Upper lobe of left lung (tissue), 6 donors: ENCODE measurements around the gene DHRS11. TPM values are rescaled to one million over a fixed set of nuclear protein-coding genes. Genes with fewer than 3 reads are reported as not detected.

Source experiments
- ATAC-seq, 2 donors: fragments of 200-7000 bp; cut with Tn5 transposase; one replicate each; pipeline ENCODE4 v1.9.1; 2022; ENCODE audit warnings: mild to moderate bottlenecking in 2 of 2, moderate library complexity in 2 of 2; ENCODE audit not compliant: low FRiP score in 2 of 2
- DNase-seq, 2 donors: peaks; one replicate each; pipeline ENCODE4 v3.0.0-alpha.2; 2019 to 2020
- H3K27ac ChIP-seq, 4 donors: fragments of 200-600 bp; sonication (generic); one replicate each; pipeline ENCODE4 v1.5.1; 2016 to 2019
- H3K27me3 ChIP-seq, 4 donors: fragments of 200-600 bp; sonication (generic); one replicate each; pipeline ENCODE4 v1.5.1; 2017 to 2019
- H3K36me3 ChIP-seq, 4 donors: fragments of 200-600 bp; sonication (generic); one replicate each; pipeline ENCODE4 v1.5.1; 2016 to 2019
- H3K4me1 ChIP-seq, 4 donors: fragments of 200-600 bp; sonication (generic); one replicate each; pipeline ENCODE4 v1.5.1; 2018 to 2019
- H3K4me3 ChIP-seq, 4 donors: fragments of 200-600 bp; sonication (generic); one replicate each; pipeline ENCODE4 v1.5.1; 2017 to 2019; ENCODE audit warnings: mild to moderate bottlenecking in 2 of 4, moderate library complexity in 1 of 4
- H3K9me3 ChIP-seq, 4 donors: fragments of 200-600 bp; sonication (generic); one replicate each; pipeline ENCODE4 v1.5.1; 2018 to 2019
- CTCF ChIP-seq, 6 experiments: fragments of 450-650 bp in 4 of 6; fragments of 200-600 bp in 2 of 6; sonication (generic) in 2 of 6; IDR thresholded peaks; one replicate each; pipeline ENCODE4 v1.5.1; 2016 to 2019; ENCODE audit warnings: antibody characterized with exemption in 6 of 6
- EP300 ChIP-seq, 4 donors: sonication (generic); formaldehyde crosslinking; IDR thresholded peaks; one replicate each; pipeline ENCODE4 v1.5.1; 2017; ENCODE audit warnings: antibody characterized with exemption in 4 of 4, control low read depth in 2 of 4
- POLR2A ChIP-seq, 4 donors: fragments of 450-650 bp; IDR thresholded peaks; one replicate each; pipeline ENCODE4 v1.5.1; 2016 to 2017; ENCODE audit warnings: antibody characterized with exemption in 4 of 4, mild to moderate bottlenecking in 2 of 4
- POLR2AphosphoS5 ChIP-seq, 2 donors: sonication (generic); formaldehyde crosslinking; IDR thresholded peaks; one replicate each; pipeline ENCODE4 v1.5.1; 2017; ENCODE audit warnings: antibody characterized with exemption in 2 of 2
- WGBS, 2 donors: methylation state at CpG; one replicate each; pipeline ENCODE4 v1.1.5; 2017 to 2018; 5-methylcytosine and 5-hydroxymethylcytosine counted together
- total RNA-seq, 6 donors: library from RNA; depleted of rRNA in 4 of 6; stranded (reverse); fragments of >200 nt in 4 of 6; gene quantifications; one replicate each; pipeline versions ENCODE4 v1.1.0 to v1.2.1, GENCODE V29; 2016 to 2021
- donor health status: DM: no; HTN: no; CAD: no; lungs with moderate emphysema.
- donor health status: DM: no; HTN: yes; CAD: no; lungs with severe emphysema.

DHRS11 gene
- total RNA-seq, 6 donors from 2014 or later: 3.6 to 7.5 (median 4.9) TPM

DNA sequence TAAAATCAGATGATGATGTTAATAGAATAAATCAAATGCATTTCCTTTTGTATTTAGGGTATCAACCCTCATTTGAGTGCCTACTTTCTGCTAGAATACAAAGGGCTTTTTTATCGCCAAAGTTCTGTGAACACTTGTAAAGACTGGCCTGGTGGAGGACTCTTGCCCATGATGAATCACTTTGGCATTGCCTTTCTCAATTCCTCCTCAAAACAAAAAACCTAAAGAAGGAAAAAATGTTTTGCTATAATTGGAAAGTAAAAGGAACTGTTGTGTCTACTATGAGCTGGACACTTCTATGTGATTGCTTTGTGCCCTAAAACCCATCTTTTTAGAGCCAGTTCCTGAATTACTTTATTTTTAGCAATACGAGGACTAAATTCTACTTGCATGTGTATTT is 13.0 kb upstream of the DHRS11 start:
- Histone ChIP-seq H3K4me3 (no peak overlapping the region), H3K4me1 (no peaks in the 10 kb centered on the region), H3K36me3 (peaks cover 26 to 86% (median 69%) of the 10 kb centered on the region in 4 donors), H3K27ac (no peak overlapping the region), H3K27me3 (no peaks in the 10 kb centered on the region), H3K9me3 (no peaks in the 10 kb centered on the region)
- DNase-seq (no peak), ATAC-seq (no peak)
- WGBS, 2 donors: 96% methylated on average over 2 of the region's 2 CpGs
- no peak for TF ChIP-seq POLR2AphosphoS5 (IDR thresholded peaks at IDR 0.05)
- no peak for TF ChIP-seq EP300 (IDR thresholded peaks at IDR 0.05)
- TF ChIP-seq CTCF (IDR thresholded peaks at IDR 0.05): no peak
- TF ChIP-seq POLR2A (IDR thresholded peaks at IDR 0.05): no peak

GRCh38 chr17:36583787-36584186 is 7.9 kb upstream of the DHRS11 start:
- 88 to 93% methylated on average over 1 of the region's 1 CpG for WGBS, 2 donors

DNA sequence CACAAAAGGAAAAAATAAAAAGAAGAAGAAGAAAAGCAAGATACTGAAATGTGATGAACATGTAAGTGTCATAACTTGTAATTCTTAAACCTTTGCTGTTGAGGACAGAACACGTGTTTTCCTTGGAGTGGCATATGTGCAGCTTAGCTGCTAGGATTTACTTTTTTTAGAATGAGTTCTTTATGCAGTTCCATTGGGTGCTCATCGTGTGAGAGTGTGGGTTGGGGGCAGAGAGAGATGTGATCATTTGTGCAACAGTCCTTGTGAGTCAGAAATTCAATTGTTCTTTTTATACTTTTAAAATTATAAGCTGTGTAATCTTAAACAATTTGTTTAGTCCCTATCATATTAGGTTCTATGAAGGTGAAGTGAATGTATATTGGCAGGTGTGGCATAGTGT is 5.5 kb upstream of the DHRS11 start:
- Histone ChIP-seq H3K9me3 (no peaks in the 10 kb centered on the region), H3K36me3 (peaks cover 31 to 92% (median 64%) of the 10 kb centered on the region in 4 donors), H3K4me3 (no peak overlapping the region), H3K27me3 (no peaks in the 10 kb centered on the region), H3K27ac (no peak overlapping the region), H3K4me1 (peaks cover under 1 to 2% (median 2%) of the 10 kb centered on the region in 4 donors)
- TF ChIP-seq CTCF (IDR thresholded peaks at IDR 0.05): no peak
- no peak for TF ChIP-seq EP300 (IDR thresholded peaks at IDR 0.05)
- no peak for TF ChIP-seq POLR2A (IDR thresholded peaks at IDR 0.05)
- no peak for TF ChIP-seq POLR2AphosphoS5 (IDR thresholded peaks at IDR 0.05)
- ATAC-seq (no peak), DNase-seq (no peak)
- WGBS, 2 donors: 93 to 96% methylated on average over 2 of the region's 2 CpGs

More at GRCh38 chr17:36583787-36584186, 7.9 kb upstream of the DHRS11 start:
- DNase-seq (no peak), ATAC-seq (no peak)
- no peaks in the 10 kb centered on the region for H3K4me1 ChIP-seq
- no peak overlapping the region for H3K27ac ChIP-seq
- TF ChIP-seq EP300 (IDR thresholded peaks at IDR 0.05): no peak
- TF ChIP-seq CTCF (IDR thresholded peaks at IDR 0.05): no peak
- no peak for TF ChIP-seq POLR2A (IDR thresholded peaks at IDR 0.05)
- no peak for TF ChIP-seq POLR2AphosphoS5 (IDR thresholded peaks at IDR 0.05)
- H3K4me3 ChIP-seq: no peak overlapping the region
- peaks cover 40 to 100% (median 84%) of the 10 kb centered on the region in 4 donors for H3K36me3 ChIP-seq
- H3K9me3 ChIP-seq: no peaks in the 10 kb centered on the region
- no peaks in the 10 kb centered on the region for H3K27me3 ChIP-seq

DNA sequence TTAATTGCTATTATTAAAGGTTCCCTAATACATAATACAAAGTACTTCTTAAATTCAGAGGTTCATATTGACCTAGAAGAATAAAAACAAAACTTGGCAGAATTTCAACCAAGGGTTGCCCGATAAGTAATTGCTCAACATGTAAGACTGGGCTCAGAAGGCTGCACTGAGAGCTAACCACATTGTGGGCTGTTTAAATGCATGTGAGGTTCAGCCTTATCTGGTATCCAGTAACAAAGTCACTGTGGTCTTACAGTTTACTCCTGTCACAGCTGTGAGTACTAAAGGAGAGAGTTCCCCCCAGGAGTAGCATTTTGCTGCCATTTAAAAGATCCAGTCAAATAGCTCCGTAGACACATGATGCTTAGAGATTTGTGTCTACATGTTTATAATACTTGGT is 1.6 kb upstream of the DHRS11 start:
- H3K27me3 ChIP-seq: no peaks in the 10 kb centered on the region
- H3K4me1 ChIP-seq: peaks cover 11 to 21% (median 14%) of the 10 kb centered on the region in 4 donors
- no peak overlapping the region for H3K27ac ChIP-seq
- H3K4me3 ChIP-seq: no peak overlapping the region
- 45 to 54% methylated on average over 2 of the region's 2 CpGs for WGBS, 2 donors
- no peak for ATAC-seq
- H3K9me3 ChIP-seq: no peaks in the 10 kb centered on the region
- no peak for DNase-seq
- peaks cover 20 to 52% (median 34%) of the 10 kb centered on the region in 4 donors for H3K36me3 ChIP-seq
- TF ChIP-seq POLR2AphosphoS5 (IDR thresholded peaks at IDR 0.05) (no peak), EP300 (IDR thresholded peaks at IDR 0.05) (no peak), CTCF (IDR thresholded peaks at IDR 0.05) (no peak), POLR2A (IDR thresholded peaks at IDR 0.05) (no peak)

DNA sequence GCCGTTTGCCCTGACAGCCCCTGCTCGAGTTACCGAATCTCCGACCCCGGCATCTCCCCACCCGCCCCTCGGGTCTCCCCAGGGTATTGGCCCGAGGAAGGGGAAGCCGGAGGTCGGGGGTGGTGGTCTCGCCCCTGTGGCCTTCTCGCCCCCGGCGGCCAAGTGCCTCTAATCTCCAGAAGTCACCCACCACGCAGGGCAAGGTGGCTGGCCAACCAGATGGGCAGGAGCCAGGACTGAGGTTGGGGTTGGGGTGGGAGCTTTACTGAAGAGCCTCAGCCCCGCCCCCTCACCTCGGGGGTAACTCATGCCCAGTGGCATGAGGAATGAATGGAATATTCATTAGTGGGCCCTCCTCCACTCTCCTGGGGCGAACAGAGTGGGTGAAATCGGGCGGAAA is 637 bp downstream of the DHRS11 start:
- peak overlapping the region; percentile 77 to 93 (median 90) for H3K4me3 ChIP-seq
- no peak for TF ChIP-seq POLR2A (IDR thresholded peaks at IDR 0.05)
- TF ChIP-seq POLR2AphosphoS5 (IDR thresholded peaks at IDR 0.05): no peak
- no peak for TF ChIP-seq EP300 (IDR thresholded peaks at IDR 0.05)
- no peak for TF ChIP-seq CTCF (IDR thresholded peaks at IDR 0.05)
- 4 to 13% methylated on average over 6 to 18 of the region's 20 CpGs for WGBS, 2 donors
- peaks cover 11 to 21% (median 14%) of the 10 kb centered on the region in 4 donors for H3K4me1 ChIP-seq
- ATAC-seq (peak; percentile 18 to 56), DNase-seq (no peak)
- H3K27ac ChIP-seq: peak overlapping the region in 2 of 4 donors; percentile 52 to 75
- H3K9me3 ChIP-seq: no peaks in the 10 kb centered on the region
- H3K27me3 ChIP-seq: no peaks in the 10 kb centered on the region
- H3K36me3 ChIP-seq: peaks cover 8 to 30% (median 14%) of the 10 kb centered on the region in 4 donors
